ENCODE data around the gene SRRT. TPM values are rescaled to one million over a fixed set of nuclear protein-coding genes. Genes with fewer than 3 reads are reported as not detected.

The SRRT gene
- total and polyA plus RNA-seq, 8 donors, result 45.2 to 184 (median 77.6) TPM

GRCh38 chr7:100899432-100899831 lies 24.5 kb downstream of the SRRT start:
- no peak for DNase-seq
- 93 to 97% (median 95%) methylated on average over 5 of the region's 5 CpGs for WGBS, 5 donors
- Histone ChIP-seq H3K9me3 (no peaks in the 10 kb centered on the region), H3K27me3 (peaks cover 19 to 81% (median 32%) of the 10 kb centered on the region in 3 donors), H3K36me3 (no peaks in the 10 kb centered on the region), H3K27ac (no peak overlapping the region), H3K4me1 (peaks cover 29 to 37% (median 31%) of the 10 kb centered on the region in 4 donors), H3K4me3 (no peak overlapping the region)
- intact Hi-C loops (cut with DNase I; ENCODE audit: low total_unique reads), result loop anchor here (5.0 kb wide), 1 partner anchor 158 kb away; no protein-coding TSS in a partner anchor
- TF ChIP-seq EP300 (IDR thresholded peaks at IDR 0.05) (no peak), CTCF (IDR thresholded peaks at IDR 0.05) (no peak)

- Histone ChIP-seq H3K4me3 (no peak overlapping the region), H3K27me3 (peaks cover 13 to 66% (median 17%) of the 10 kb centered on the region in 3 donors), H3K9me3 (no peaks in the 10 kb centered on the region), H3K36me3 (no peaks in the 10 kb centered on the region), H3K4me1 (peaks cover 13 to 22% (median 16%) of the 10 kb centered on the region in 4 donors), H3K27ac (no peak overlapping the region)
- 61 to 85% (median 75%) methylated on average over 2 of the region's 2 CpGs for WGBS, 5 donors
- no peak for DNase-seq
- intact Hi-C loops (cut with DNase I; ENCODE audit: low total_unique reads), result no loop called here
- TF ChIP-seq CTCF (IDR thresholded peaks at IDR 0.05), result no peak
- TF ChIP-seq POLR2AphosphoS5 (IDR thresholded peaks at IDR 0.05), result no peak
- TF ChIP-seq EP300 (IDR thresholded peaks at IDR 0.05), result no peak
- TF ChIP-seq POLR2A (IDR thresholded peaks at IDR 0.05), result no peak
Measured at GRCh38 chr7:100900978-100901377, 26.1 kb downstream of the SRRT start.

- Histone ChIP-seq H3K36me3 (no peaks in the 10 kb centered on the region), H3K4me3 (no peak overlapping the region), H3K4me1 (peaks cover 4 to 14% (median 8%) of the 10 kb centered on the region in 4 donors), H3K27ac (peak overlapping the region in 2 of 5 donors; percentile 60 to 70), H3K9me3 (no peaks in the 10 kb centered on the region), H3K27me3 (peaks cover 6 to 59% (median 9%) of the 10 kb centered on the region in 3 donors)
- TF ChIP-seq POLR2AphosphoS5 (IDR thresholded peaks at IDR 0.05) (no peak), EP300 (IDR thresholded peaks at IDR 0.05) (no peak), CTCF (IDR thresholded peaks at IDR 0.05) (no peak), POLR2A (IDR thresholded peaks at IDR 0.05) (no peak)
- intact Hi-C loops (cut with DNase I; ENCODE audit: low total_unique reads), result no loop called here
- 29 to 60% (median 40%) methylated on average over 5 of the region's 5 CpGs for WGBS, 5 donors
- peak in 1 of 2 donors; percentile 81 for DNase-seq
Measured at GRCh38 chr7:100901921-100902332, 27.0 kb downstream of the SRRT start.

- Histone ChIP-seq H3K9me3 (no peaks in the 10 kb centered on the region), H3K27ac (no peak overlapping the region), H3K27me3 (peaks cover 3 to 59% (median 4%) of the 10 kb centered on the region in 3 donors), H3K4me1 (peaks cover 0 to 7% (median under 1%) of the 10 kb centered on the region in 4 donors), H3K4me3 (no peak overlapping the region), H3K36me3 (no peaks in the 10 kb centered on the region)
- DNase-seq, result no peak
- no peak for TF ChIP-seq POLR2AphosphoS5 (IDR thresholded peaks at IDR 0.05)
- TF ChIP-seq POLR2A (IDR thresholded peaks at IDR 0.05), result no peak
- no peak for TF ChIP-seq CTCF (IDR thresholded peaks at IDR 0.05)
- TF ChIP-seq EP300 (IDR thresholded peaks at IDR 0.05), result no peak
- intact Hi-C loops (cut with DNase I; ENCODE audit: low total_unique reads), result no loop called here
- 77 to 86% (median 85%) methylated on average over 7 of the region's 7 CpGs for WGBS, 5 donors
Measured at GRCh38 chr7:100902638-100903037, 27.7 kb downstream of the SRRT start.
